VCaP (cell line): ENCODE data around the gene SYT12.

Source experiments
- H3K27ac ChIP-seq: fragments of 450-650 bp; 2 replicates; pipeline ENCODE4 v1.5.1; 2017
- CTCF ChIP-seq: fragments of 450-650 bp; conservative IDR thresholded peaks from 2 replicates; pipeline ENCODE4 v1.5.1; 2017; ENCODE audit warnings: mild to moderate bottlenecking, moderate library complexity

The SYT12 gene

GRCh38 chr11:67031791-67032561 lies 9.0 kb downstream of the SYT12 start:
- H3K27ac ChIP-seq, result no peak overlapping the region
- no peak for TF ChIP-seq CTCF

GRCh38 chr11:67032830-67033551 lies 10.1 kb downstream of the SYT12 start:
- TF ChIP-seq CTCF, result no peak
- H3K27ac ChIP-seq, result no peak overlapping the region

GRCh38 chr11:67033661-67034166 lies 10.8 kb downstream of the SYT12 start:
- H3K27ac ChIP-seq, result no peak overlapping the region
- TF ChIP-seq CTCF, result no peak

- no peak for TF ChIP-seq CTCF
- no peak overlapping the region for H3K27ac ChIP-seq
Measured at GRCh38 chr11:67034350-67034749, 11.4 kb downstream of the SYT12 start.

- no peak overlapping the region for H3K27ac ChIP-seq
- no peak for TF ChIP-seq CTCF
Measured at GRCh38 chr11:67040147-67040546, 17.2 kb downstream of the SYT12 start.

- no peak overlapping the region for H3K27ac ChIP-seq
- TF ChIP-seq CTCF, result no peak
Measured at GRCh38 chr11:67041602-67042001, 18.7 kb downstream of the SYT12 start.

GRCh38 chr11:67043572-67044349 lies 20.8 kb downstream of the SYT12 start:
- no peak for TF ChIP-seq CTCF
- no peak overlapping the region for H3K27ac ChIP-seq
